ENCODE measurements around the gene NFIA. TPM values are rescaled to one million over a fixed set of nuclear protein-coding genes. Genes with fewer than 3 reads are reported as not detected.

The NFIA gene
- total RNA-seq, 1 experiment from 2014 or later: 12.7 TPM

GRCh38 chr1:61078618-61079295 lies 3.6 kb upstream of the NFIA start:
- ATAC-seq: no peak
- peaks cover 8% of the 10 kb centered on the region for H3K79me2 ChIP-seq (ENCODE audit: low read length)
- H3K36me3 ChIP-seq (ENCODE audit: low read depth, low read length): no peaks in the 10 kb centered on the region
- TF ChIP-seq EZH2phosphoT487 (IDR thresholded peaks at IDR 0.05; ENCODE audit: borderline replicate concordance, low read length): no peak
- TF ChIP-seq CTCF (conservative IDR thresholded peaks at IDR 0.05; ENCODE audit: low read depth, low read length): no peak
- TF ChIP-seq EZH2 (IDR thresholded peaks at IDR 0.05; ENCODE audit: low read length, unreplicated experiment): no peak
- peak overlapping the region; percentile 44; the same call in 1 of the 2 replicates for H2AFZ ChIP-seq (ENCODE audit: low read length)
- ChIA-PET CTCF (interaction anchor here (1.7 kb wide), 1 partner anchor 29 kb away, joined by 8 read pairs; no protein-coding TSS in a partner anchor), POLR2A (ENCODE audit: unreplicated experiment) (interaction anchor here (0.7 kb wide), 1 partner anchor 193 kb away, joined by 3 read pairs; no protein-coding TSS in a partner anchor)
- H3K4me3 ChIP-seq (ENCODE audit: low read length): peak overlapping the region; percentile 76
- no peaks in the 10 kb centered on the region for H4K20me1 ChIP-seq (ENCODE audit: low read length)
- H3F3A ChIP-seq (ENCODE audit: low read length, unreplicated experiment): no peaks in the 10 kb centered on the region
- no peaks in the 10 kb centered on the region for H3K9me3 ChIP-seq (ENCODE audit: low read length)
- no peaks in the 10 kb centered on the region for H3K9me2 ChIP-seq (replicated peaks; ENCODE audit: low read length)
- no peaks in the 10 kb centered on the region for H3K27me3 ChIP-seq (ENCODE audit: low read length)
- H3K4me2 ChIP-seq (ENCODE audit: low read length): peak overlapping the region; percentile 93
- no peak for DNase-seq
- no peak overlapping the region for H3K27ac ChIP-seq (ENCODE audit: low read length)
- no TSS peak for BruUV-seq (replicated peaks)
- peaks cover 42% of the 10 kb centered on the region for H3K4me1 ChIP-seq (ENCODE audit: insufficient read depth, low read length)
- intact Hi-C loops (cut with micrococcal nuclease): no loop called here
- H3K9ac ChIP-seq (ENCODE audit: low read length): no peak overlapping the region

GRCh38 chr1:61079296-61079897 lies 3.0 kb upstream of the NFIA start:
- Histone ChIP-seq H3K9ac (ENCODE audit: low read length) (peak overlapping the region; percentile 35), H3K9me2 (replicated peaks; ENCODE audit: low read length) (no peaks in the 10 kb centered on the region), H3K27ac (ENCODE audit: low read length) (peak overlapping the region; percentile 60), H3K79me2 (ENCODE audit: low read length) (peaks cover 14% of the 10 kb centered on the region), H3K4me1 (ENCODE audit: insufficient read depth, low read length) (peaks cover 46% of the 10 kb centered on the region), H3K27me3 (ENCODE audit: low read length) (no peaks in the 10 kb centered on the region), H3K9me3 (ENCODE audit: low read length) (no peaks in the 10 kb centered on the region), H3K36me3 (ENCODE audit: low read depth, low read length) (no peaks in the 10 kb centered on the region), H2AFZ (ENCODE audit: low read length) (peak overlapping the region; percentile 78), H3K4me2 (ENCODE audit: low read length) (peak overlapping the region; percentile 93), H4K20me1 (ENCODE audit: low read length) (no peaks in the 10 kb centered on the region), H3K4me3 (ENCODE audit: low read length) (peak overlapping the region; percentile 76), H3F3A (ENCODE audit: low read length, unreplicated experiment) (no peaks in the 10 kb centered on the region)
- DNase-seq (peak; percentile 60), ATAC-seq (no peak)
- CTCF ChIA-PET: no interaction called here
- POLR2A ChIA-PET (ENCODE audit: unreplicated experiment): interaction anchor here (0.7 kb wide), 1 partner anchor 509 kb away, joined by 3 read pairs; no protein-coding TSS in a partner anchor
- intact Hi-C loops (cut with micrococcal nuclease): no loop called here
- TF ChIP-seq EZH2 (IDR thresholded peaks at IDR 0.05; ENCODE audit: low read length, unreplicated experiment) (no peak), CTCF (conservative IDR thresholded peaks at IDR 0.05; ENCODE audit: low read depth, low read length) (no peak), EZH2phosphoT487 (IDR thresholded peaks at IDR 0.05; ENCODE audit: borderline replicate concordance, low read length) (no peak)
- BruUV-seq (replicated peaks): no TSS peak

All from PC-3 (cell line).